Heart right ventricle (tissue), 16 donors: Measurements from ENCODE around the gene MRPL47. TPM values are rescaled to one million over a fixed set of nuclear protein-coding genes. Genes with fewer than 3 reads are reported as not detected.

Experiments used
- ATAC-seq, 8 donors: fragments of 200-7000 bp; cut with Tn5 transposase; one replicate each; pipeline ENCODE4 v1.9.1; 2020; ENCODE audit warnings: mild to moderate bottlenecking in 8 of 8, moderate library complexity in 8 of 8, moderate number of reproducible peaks in 1 of 8
- DNase-seq, 2 donors: peaks; one replicate each; pipeline ENCODE4 v3.0.0-alpha.2; 2020
- H3K27ac ChIP-seq, 10 donors: fragments of 200-600 bp; sonication (generic) in 2 of 10; one replicate each; pipeline versions ENCODE4 v1.5.0 to v1.8.0; 2020 to 2022; ENCODE audit warnings: mild to moderate bottlenecking in 3 of 10
- H3K27me3 ChIP-seq, 7 donors: fragments of 200-600 bp; one replicate each; pipeline ENCODE4 v1.8.0; 2021 to 2022; ENCODE audit warnings: mild to moderate bottlenecking in 2 of 7
- H3K36me3 ChIP-seq, 9 donors: fragments of 200-600 bp; sonication (generic) in 1 of 9; one replicate each; pipeline versions ENCODE4 v1.5.0 to v1.8.0; 2020 to 2022; ENCODE audit warnings: mild to moderate bottlenecking in 2 of 9
- H3K4me1 ChIP-seq, 9 donors: fragments of 200-600 bp; sonication (generic) in 1 of 9; one replicate each; pipeline versions ENCODE4 v1.5.0 to v1.8.0; 2020 to 2022; ENCODE audit warnings: mild to moderate bottlenecking in 4 of 9
- H3K4me3 ChIP-seq, 10 donors: fragments of 200-600 bp; sonication (generic) in 2 of 10; one replicate each; pipeline versions ENCODE4 v1.5.0 to v1.8.0; 2020 to 2022; ENCODE audit warnings: mild to moderate bottlenecking in 7 of 10, moderate library complexity in 2 of 10
- H3K9me3 ChIP-seq, 11 donors: fragments of 200-600 bp in 10 of 11; sonication (generic) in 2 of 11; one replicate each; pipeline versions ENCODE4 v1.5.0 to v1.8.0; 2013 to 2022; ENCODE audit warnings: mild to moderate bottlenecking in 2 of 11, control low read depth in 1 of 11, moderate library complexity in 1 of 11
- whole genome bisulfite sequencing, 2 donors: extraction: QIAGEN DNeasy Blood & Tissue Kit; methylation state at CpG; one replicate each; pipeline ENCODE4 v1.1.7; 2013; ENCODE audit warnings: inconsistent platforms in 1 of 2; 5-methylcytosine and 5-hydroxymethylcytosine counted together
- intact Hi-C, 10 donors: fragments of 100-400 bp; cut with DNase I; formaldehyde crosslinking; loops; one replicate each; pipeline versions ENCODE4 v1.11.1 to v1.14.2; 2022
- polyA plus RNA-seq, 2 donors: library from polyadenylated mRNA; stranded (reverse); fragments of 200-250 nt; gene quantifications; one replicate each; pipeline ENCODE4 v1.2.3, GENCODE V29; 2013
- total RNA-seq, 10 donors: library from RNA; stranded (reverse); fragmentation: NEBNext Ultra II Directional in 3 of 10; extraction: Animal tissue kit (Norgen Biotek cat#: 25700) in 3 of 10; gene quantifications; one replicate each; pipeline versions ENCODE4 v1.2.1 to v1.2.4, GENCODE V29; 2021 to 2023
- TF ChIP-seq, protein P1 (sequence below), 9 donors: fragments of 200-600 bp; sonication (generic) in 2 of 9; IDR thresholded peaks; one replicate each; pipeline versions ENCODE4 v1.5.0 to v1.8.0; 2021 to 2022; ENCODE audit warnings: antibody characterized with exemption in 9 of 9, mild to moderate bottlenecking in 5 of 9, moderate library complexity in 1 of 9
- donor health status: Arrhythmogenic right ventricular cardiomyopathy.
- donor health status: ischemic (EF 13 %, LVEDD 7.1; RV severe dilation, severe dysfunction).
- donor health status: healthy with polysubstance abuse.
- donor health status: DM: no; HTN: yes; CAD: no.
- donor health status: DM: no; HTN: no; CAD: no.
- donor health status: ischemic (EF 25% LVEDD 6.9; RV normal size, moderate dysfunction).
- donor health status: ischemic (EF 25% LVEDD 5.7; RV mildly dilated, moderate dysfunction).
- donor health status: healthy.
- donor health status: DM: yes; HTN: yes; CAD: no.
- donor health status: Ischemic cardiomyopathy.
- donor health status: ischemic (EF 35%, LVEDD 5.7; RV mildly dilated, moderate dysfunction).
- donor health status: nonischemic (EF 11% LVEDD 7.7; RV severe dilation, severe dysfunction).
- donor health status: DM: yes; HTN: yes; CAD: no.
- donor health status: PGD.
- donor health status: ischemic (EF 29% LVEDD 5.4; RV normal size, mild dysfunction).
- donor health status: nonischemic (EF 23%, LVEDD 6.1; RV moderate dilation, normal function).

MRPL47 gene
- total and polyA plus RNA-seq, 12 donors: 44.3 to 160 (median 53.1) TPM

DNA sequence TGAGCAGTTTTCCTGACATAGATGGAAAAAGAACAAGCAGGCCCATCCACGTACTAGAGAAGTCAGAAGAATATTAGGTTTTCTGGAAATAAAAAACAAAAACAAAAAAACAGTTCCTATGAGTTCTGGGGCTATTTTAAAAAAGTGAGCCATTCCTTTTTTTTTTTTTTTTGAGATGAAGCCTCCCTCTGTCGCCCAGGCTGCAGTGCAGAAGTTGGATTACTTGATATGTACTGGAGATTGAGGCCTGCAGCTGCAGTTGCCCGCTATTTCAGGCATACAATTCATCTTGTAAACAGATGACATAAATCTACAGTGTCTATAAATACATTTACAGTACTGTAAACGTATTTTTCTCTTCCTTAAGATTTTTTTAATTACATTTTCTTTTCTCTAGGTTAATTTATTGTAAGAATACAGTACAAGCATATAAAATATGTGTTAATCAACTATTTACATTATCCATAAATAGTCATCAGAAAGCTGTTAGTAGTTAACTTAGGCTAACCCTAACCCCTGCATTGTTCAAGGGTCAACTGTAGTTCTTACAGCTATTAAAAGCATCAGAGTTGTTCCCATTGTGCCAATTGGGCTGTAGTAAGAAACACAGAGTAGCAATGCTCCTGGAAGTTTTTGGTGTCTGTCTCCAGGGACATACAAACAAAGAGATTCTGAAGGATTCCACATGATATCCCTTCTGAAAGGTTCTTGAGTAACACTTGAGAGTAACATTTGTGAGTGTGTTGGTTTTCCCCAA is 52.9 kb downstream of the MRPL47 start:
- ATAC-seq: peak in 2 of 8 donors; percentile 61 to 69
- Histone ChIP-seq H3K9me3 (no peaks in the 10 kb centered on the region), H3K27ac (peak overlapping the region in 3 of 10 donors; percentile 40 to 46 (median 43)), H3K4me1 (peaks cover 0 to 14% (median 0%) of the 10 kb centered on the region in 9 donors), H3K27me3 (no peaks in the 10 kb centered on the region), H3K4me3 (no peak overlapping the region), H3K36me3 (no peaks in the 10 kb centered on the region)
- 47 to 48% methylated on average over 4 of the region's 4 CpGs for WGBS, 2 donors
- no peak for DNase-seq
- intact Hi-C loops: loop anchor here in 1 of 10 donors (10.0 kb wide), 1 partner anchor 207 kb away; the partner anchor contains the start of gene MFN1
- TF ChIP-seq, protein P1, sequence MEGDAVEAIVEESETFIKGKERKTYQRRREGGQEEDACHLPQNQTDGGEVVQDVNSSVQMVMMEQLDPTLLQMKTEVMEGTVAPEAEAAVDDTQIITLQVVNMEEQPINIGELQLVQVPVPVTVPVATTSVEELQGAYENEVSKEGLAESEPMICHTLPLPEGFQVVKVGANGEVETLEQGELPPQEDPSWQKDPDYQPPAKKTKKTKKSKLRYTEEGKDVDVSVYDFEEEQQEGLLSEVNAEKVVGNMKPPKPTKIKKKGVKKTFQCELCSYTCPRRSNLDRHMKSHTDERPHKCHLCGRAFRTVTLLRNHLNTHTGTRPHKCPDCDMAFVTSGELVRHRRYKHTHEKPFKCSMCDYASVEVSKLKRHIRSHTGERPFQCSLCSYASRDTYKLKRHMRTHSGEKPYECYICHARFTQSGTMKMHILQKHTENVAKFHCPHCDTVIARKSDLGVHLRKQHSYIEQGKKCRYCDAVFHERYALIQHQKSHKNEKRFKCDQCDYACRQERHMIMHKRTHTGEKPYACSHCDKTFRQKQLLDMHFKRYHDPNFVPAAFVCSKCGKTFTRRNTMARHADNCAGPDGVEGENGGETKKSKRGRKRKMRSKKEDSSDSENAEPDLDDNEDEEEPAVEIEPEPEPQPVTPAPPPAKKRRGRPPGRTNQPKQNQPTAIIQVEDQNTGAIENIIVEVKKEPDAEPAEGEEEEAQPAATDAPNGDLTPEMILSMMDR (IDR thresholded peaks at IDR 0.05): no peak

DNA sequence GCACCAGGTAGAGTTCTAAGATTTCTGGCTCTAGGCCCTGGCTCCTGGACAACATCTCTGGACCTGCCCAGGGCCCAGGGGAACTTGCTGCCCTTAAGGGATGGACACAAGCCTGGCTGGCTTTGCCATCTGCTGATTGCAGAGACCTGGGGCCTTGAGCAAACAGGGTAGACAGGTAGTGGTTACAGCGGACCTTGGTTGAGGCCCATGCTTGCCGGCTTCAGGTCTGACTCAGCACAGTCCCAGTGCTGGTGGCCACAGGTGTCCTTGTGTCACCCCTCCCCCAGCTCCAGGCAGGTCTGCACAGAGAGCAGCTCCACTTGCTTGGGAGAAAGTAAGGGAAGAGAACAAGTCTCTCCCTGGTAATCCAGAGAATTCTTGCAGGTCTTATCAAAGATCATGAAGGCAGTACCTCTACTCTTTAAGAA is 57.6 kb downstream of the MRPL47 start:
- no peaks in the 10 kb centered on the region for H3K9me3 ChIP-seq
- 73 to 93% methylated on average over 2 of the region's 2 CpGs for WGBS, 2 donors
- DNase-seq (no peak), ATAC-seq (no peak)
- H3K36me3 ChIP-seq: no peaks in the 10 kb centered on the region
- H3K4me1 ChIP-seq: peaks cover 0 to 12% (median 0%) of the 10 kb centered on the region in 9 donors
- H3K27ac ChIP-seq: no peak overlapping the region
- no peaks in the 10 kb centered on the region for H3K27me3 ChIP-seq
- TF ChIP-seq, protein P1 (IDR thresholded peaks at IDR 0.05): no peak
- intact Hi-C loops: loop anchor here in 2 of 10 donors (5.0 to 10.0 kb wide), 2 partner anchors 82 to 120 kb away; no protein-coding TSS in a partner anchor
- H3K4me3 ChIP-seq: no peak overlapping the region

DNA sequence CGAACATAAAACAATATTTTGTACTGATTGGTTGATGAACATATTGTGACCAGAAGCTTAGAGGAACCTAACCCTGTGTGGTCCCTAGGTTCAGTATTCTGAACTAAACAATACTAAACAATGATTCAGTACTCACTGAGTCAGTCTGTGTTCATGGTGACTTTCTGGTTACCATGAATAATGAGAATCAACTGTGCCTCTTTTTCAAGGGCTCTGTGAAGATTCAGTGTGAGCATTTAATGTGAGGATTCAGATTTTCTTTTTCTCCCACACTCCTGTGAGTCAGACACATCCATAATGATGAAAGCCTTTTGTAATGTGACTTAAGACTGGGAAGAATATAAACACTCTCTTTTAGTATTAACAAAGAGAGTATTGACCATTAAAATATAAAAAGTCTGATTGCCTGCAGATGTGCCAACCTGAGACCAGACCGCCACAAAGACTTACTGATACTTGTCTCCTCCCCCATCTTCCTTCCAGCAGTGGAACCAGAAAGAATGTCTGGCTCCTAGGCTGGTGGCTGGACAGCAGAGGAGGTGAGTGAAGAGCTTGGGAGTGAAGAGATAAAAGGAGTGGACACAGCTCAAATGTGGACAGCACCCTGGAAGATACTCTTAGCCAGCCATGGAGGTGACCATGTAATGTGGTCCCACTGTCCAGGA is 59.3 kb downstream of the MRPL47 start:
- no peaks in the 10 kb centered on the region for H3K27me3 ChIP-seq
- 81 to 87% methylated on average over 2 of the region's 2 CpGs for WGBS, 2 donors
- H3K4me3 ChIP-seq: no peak overlapping the region
- TF ChIP-seq, protein P1 (IDR thresholded peaks at IDR 0.05): no peak
- ATAC-seq (no peak), DNase-seq (no peak)
- H3K36me3 ChIP-seq: no peaks in the 10 kb centered on the region
- intact Hi-C loops: loop anchor here in 2 of 10 donors (5.0 to 10.0 kb wide), 2 partner anchors 80 to 118 kb away; no protein-coding TSS in a partner anchor
- H3K9me3 ChIP-seq: no peaks in the 10 kb centered on the region
- no peaks in the 10 kb centered on the region for H3K4me1 ChIP-seq
- H3K27ac ChIP-seq: no peak overlapping the region

DNA sequence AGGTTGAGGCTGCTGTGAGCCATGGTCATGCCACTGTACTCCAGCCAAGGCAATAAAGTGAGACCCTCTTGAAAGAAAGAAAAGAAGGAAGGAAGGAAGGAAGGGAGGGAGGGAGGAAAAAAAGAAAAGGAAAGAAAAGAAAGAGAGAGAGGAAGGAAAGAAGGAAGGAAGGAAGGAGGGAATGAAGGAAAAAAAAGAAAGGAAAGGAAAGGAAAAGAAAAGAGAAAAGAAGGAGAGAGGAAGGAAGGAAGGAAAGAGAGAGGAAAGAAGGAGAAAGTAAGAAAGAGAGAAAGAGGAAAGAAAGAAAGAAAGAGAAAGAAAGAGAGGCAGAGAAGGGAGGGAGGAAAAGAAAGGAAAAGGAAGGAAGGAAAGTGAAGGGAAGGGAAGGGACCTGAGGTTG is 62.1 kb downstream of the MRPL47 start:
- DNase-seq (no peak), ATAC-seq (no peak)
- H3K27ac ChIP-seq: no peak overlapping the region
- no peaks in the 10 kb centered on the region for H3K27me3 ChIP-seq
- no peaks in the 10 kb centered on the region for H3K36me3 ChIP-seq
- TF ChIP-seq, protein P1 (IDR thresholded peaks at IDR 0.05): no peak
- no peaks in the 10 kb centered on the region for H3K9me3 ChIP-seq
- intact Hi-C loops: loop anchor here in 1 of 10 donors (10.0 kb wide), 1 partner anchor 78 kb away; no protein-coding TSS in a partner anchor
- no peaks in the 10 kb centered on the region for H3K4me1 ChIP-seq
- no peak overlapping the region for H3K4me3 ChIP-seq
